GM18508 (cell line): ENCODE data around the gene TCF3.

Experiments
- ATAC-seq: cut with Tn5 transposase; IDR thresholded peaks from one replicate; pipeline ENCODE4 v1.9.1; 2021; ENCODE audit warnings: moderate number of reproducible peaks; ENCODE audit not compliant: insufficient read depth, unreplicated experiment

The TCF3 gene

GRCh38 chr19:1570836-1571235, 81.6 kb downstream of the TCF3 start:
- ATAC-seq = no peak

GRCh38 chr19:1569997-1570396, 82.4 kb downstream of the TCF3 start:
- ATAC-seq = no peak

- no peak for ATAC-seq
Measured at GRCh38 chr19:1568320-1569019, 83.9 kb downstream of the TCF3 start, which contains the start of gene MEX3D. Gene MEX3D, minus strand, starts transcription at chr19:1568325. Its CDS starts 267 bp downstream, at chr19:1568058.

GRCh38 chr19:1567848-1568227, 84.6 kb downstream of the TCF3 start:
- ATAC-seq = no peak

- no peak for ATAC-seq
Measured at GRCh38 chr19:1567116-1567847, 85.1 kb downstream of the TCF3 start.

GRCh38 chr19:1566392-1567115, 85.9 kb downstream of the TCF3 start:
- ATAC-seq = no peak

- no peak for ATAC-seq
Measured at GRCh38 chr19:1563251-1563650, 89.2 kb downstream of the TCF3 start.

GRCh38 chr19:1561236-1561842, 91.1 kb downstream of the TCF3 start:
- no peak for ATAC-seq

- no peak for ATAC-seq
Measured at GRCh38 chr19:1560286-1560882, 92.0 kb downstream of the TCF3 start.
